Measurements from ENCODE around the gene PPP1R27.

DNA sequence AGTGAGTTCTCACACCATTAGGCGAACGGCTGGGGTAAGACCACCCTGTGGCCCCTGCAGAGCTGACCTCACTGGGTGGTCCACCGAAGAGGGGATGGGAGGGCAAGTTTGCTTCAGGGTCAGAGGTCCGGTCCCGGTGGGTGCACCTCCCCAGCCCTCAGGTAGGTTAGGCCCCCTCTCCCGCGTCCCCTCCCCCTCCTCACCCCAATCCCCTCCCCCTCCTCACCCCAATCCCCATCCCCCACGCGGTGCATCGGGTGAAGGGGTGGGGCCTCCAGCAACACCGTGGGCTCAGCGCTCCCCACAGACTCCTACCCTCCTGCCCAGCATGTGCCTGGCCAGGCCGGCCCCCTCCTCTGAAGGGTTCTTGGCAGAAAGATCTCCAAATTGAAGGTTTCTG, 15.1 kb downstream of the PPP1R27 start:
- TF ChIP-seq, protein P1, sequence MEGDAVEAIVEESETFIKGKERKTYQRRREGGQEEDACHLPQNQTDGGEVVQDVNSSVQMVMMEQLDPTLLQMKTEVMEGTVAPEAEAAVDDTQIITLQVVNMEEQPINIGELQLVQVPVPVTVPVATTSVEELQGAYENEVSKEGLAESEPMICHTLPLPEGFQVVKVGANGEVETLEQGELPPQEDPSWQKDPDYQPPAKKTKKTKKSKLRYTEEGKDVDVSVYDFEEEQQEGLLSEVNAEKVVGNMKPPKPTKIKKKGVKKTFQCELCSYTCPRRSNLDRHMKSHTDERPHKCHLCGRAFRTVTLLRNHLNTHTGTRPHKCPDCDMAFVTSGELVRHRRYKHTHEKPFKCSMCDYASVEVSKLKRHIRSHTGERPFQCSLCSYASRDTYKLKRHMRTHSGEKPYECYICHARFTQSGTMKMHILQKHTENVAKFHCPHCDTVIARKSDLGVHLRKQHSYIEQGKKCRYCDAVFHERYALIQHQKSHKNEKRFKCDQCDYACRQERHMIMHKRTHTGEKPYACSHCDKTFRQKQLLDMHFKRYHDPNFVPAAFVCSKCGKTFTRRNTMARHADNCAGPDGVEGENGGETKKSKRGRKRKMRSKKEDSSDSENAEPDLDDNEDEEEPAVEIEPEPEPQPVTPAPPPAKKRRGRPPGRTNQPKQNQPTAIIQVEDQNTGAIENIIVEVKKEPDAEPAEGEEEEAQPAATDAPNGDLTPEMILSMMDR (IDR thresholded peaks at IDR 0.05; ENCODE audit: insufficient read depth, low read depth, low read length): no peak
- TF ChIP-seq EZH2 (IDR thresholded peaks at IDR 0.05; ENCODE audit: insufficient read depth, low read length): no peak
